Measurements from ENCODE around the gene CARD6. TPM values are rescaled to one million over a fixed set of nuclear protein-coding genes. Genes with fewer than 3 reads are reported as not detected.
"Not testable (repeated sequence)": the region's sequence is repeated elsewhere in the genome, so short reads cannot be mapped to it uniquely, and the experiment has no call there.

Gene CARD6
- total RNA-seq, 1 donor from 2014 or later: 6.1 TPM

DNA sequence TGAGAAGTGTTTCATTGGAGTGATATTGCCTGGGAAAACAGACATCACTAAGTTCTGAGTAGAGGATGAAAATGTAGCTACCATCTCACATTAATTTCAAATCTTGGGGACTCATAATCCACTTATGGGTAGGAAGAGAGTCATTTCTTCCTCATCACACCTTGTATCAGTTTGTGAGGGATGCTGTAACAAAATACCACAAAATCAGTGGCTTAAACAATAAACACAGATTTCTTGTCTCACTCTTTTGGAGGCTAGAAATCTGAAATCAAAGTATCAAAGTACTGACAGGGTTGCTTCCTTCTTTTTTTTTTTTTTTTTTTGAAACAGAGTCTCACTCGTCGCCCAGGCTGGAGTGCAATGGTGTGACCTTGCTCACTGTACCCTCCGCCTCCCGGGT is 3.4 kb downstream of the CARD6 start:
- FAIRE-seq (no peak), DNase-seq (ENCODE audit: low read depth) (no peak)
- Histone ChIP-seq H3K36me3 (ENCODE audit: control insufficient read depth, insufficient read depth, low read length) (peaks cover 1% of the 10 kb centered on the region), H3K27me3 (ENCODE audit: control insufficient read depth, insufficient read depth, low read length) (no peaks in the 10 kb centered on the region), H3K4me3 (ENCODE audit: low read depth, low read length) (no peak overlapping the region)
- TF ChIP-seq, protein P1, sequence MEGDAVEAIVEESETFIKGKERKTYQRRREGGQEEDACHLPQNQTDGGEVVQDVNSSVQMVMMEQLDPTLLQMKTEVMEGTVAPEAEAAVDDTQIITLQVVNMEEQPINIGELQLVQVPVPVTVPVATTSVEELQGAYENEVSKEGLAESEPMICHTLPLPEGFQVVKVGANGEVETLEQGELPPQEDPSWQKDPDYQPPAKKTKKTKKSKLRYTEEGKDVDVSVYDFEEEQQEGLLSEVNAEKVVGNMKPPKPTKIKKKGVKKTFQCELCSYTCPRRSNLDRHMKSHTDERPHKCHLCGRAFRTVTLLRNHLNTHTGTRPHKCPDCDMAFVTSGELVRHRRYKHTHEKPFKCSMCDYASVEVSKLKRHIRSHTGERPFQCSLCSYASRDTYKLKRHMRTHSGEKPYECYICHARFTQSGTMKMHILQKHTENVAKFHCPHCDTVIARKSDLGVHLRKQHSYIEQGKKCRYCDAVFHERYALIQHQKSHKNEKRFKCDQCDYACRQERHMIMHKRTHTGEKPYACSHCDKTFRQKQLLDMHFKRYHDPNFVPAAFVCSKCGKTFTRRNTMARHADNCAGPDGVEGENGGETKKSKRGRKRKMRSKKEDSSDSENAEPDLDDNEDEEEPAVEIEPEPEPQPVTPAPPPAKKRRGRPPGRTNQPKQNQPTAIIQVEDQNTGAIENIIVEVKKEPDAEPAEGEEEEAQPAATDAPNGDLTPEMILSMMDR (IDR thresholded peaks at IDR 0.05; ENCODE audit: insufficient read depth, low read length, severe bottlenecking): no peak

GRCh38 chr5:40846371-40846770 is 5.2 kb downstream of the CARD6 start:
- no peak overlapping the region for H3K4me3 ChIP-seq (ENCODE audit: low read depth, low read length)
- no peak for DNase-seq (ENCODE audit: low read depth)
- FAIRE-seq: no peak
- TF ChIP-seq, protein P1 (IDR thresholded peaks at IDR 0.05; ENCODE audit: insufficient read depth, low read length, severe bottlenecking): no peak
- peaks cover 1% of the 10 kb centered on the region for H3K36me3 ChIP-seq (ENCODE audit: control insufficient read depth, insufficient read depth, low read length)
- no peaks in the 10 kb centered on the region for H3K27me3 ChIP-seq (ENCODE audit: control insufficient read depth, insufficient read depth, low read length)

GRCh38 chr5:40847525-40847924 is 6.4 kb downstream of the CARD6 start:
- Histone ChIP-seq H3K27me3 (ENCODE audit: control insufficient read depth, insufficient read depth, low read length) (no peaks in the 10 kb centered on the region), H3K36me3 (ENCODE audit: control insufficient read depth, insufficient read depth, low read length) (peaks cover 3% of the 10 kb centered on the region), H3K4me3 (ENCODE audit: low read depth, low read length) (no peak overlapping the region)
- TF ChIP-seq, protein P1 (IDR thresholded peaks at IDR 0.05; ENCODE audit: insufficient read depth, low read length, severe bottlenecking): no peak
- no peak for DNase-seq (ENCODE audit: low read depth)
- no peak for FAIRE-seq

DNA sequence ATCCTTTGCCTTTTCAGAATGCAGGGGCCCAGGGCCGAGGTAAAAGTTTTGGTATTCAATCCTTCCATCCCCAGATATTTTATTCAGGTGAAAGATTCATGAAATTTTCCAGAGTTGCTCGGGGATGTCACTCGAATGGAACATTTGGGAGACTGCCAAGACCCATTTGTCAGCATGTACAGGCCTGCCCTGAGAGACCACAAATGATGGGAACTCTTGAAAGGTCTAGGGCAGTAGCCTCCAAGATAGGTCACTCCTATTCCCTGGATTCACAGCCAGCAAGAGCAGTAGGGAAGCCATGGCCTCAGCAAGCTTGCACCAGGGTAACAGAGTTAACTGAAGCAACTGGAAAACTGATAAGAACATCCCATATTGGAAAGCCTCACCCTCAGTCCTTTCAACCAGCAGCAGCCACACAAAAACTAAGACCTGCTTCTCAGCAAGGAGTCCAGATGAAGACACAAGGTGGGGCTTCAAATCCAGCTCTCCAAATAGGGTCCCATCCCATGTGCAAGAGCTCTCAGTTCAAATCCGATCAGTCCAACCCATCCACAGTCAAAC is 12.5 kb downstream of the CARD6 start:
- peak; percentile 60 for FAIRE-seq
- Histone ChIP-seq H3K36me3 (ENCODE audit: control insufficient read depth, insufficient read depth, low read length) (peaks cover 2% of the 10 kb centered on the region), H3K4me3 (ENCODE audit: low read depth, low read length) (no peak overlapping the region), H3K27me3 (ENCODE audit: control insufficient read depth, insufficient read depth, low read length) (no peaks in the 10 kb centered on the region)
- TF ChIP-seq, protein P1 (IDR thresholded peaks at IDR 0.05; ENCODE audit: insufficient read depth, low read length, severe bottlenecking): no peak
- peak; percentile 33 for DNase-seq (ENCODE audit: low read depth)

DNA sequence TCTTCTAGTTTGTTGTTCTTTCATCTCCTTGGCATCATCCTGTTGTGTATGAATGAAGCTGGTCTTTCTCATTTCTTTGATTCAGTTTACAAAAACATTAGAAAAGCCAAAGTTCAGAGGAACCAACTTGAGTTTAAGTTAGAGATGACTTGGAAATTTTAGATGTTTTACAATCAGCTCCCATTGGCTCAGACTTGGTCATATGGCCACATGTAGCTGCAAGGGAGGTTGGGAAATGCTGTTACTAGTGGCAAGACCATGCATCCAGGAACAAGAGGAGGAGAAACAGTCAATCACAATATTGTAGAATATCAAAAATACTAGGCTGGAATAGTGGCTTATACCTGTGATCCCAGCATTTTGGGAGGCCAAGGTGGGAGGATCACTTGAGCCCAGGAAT is 19.5 kb downstream of the CARD6 start:
- Histone ChIP-seq H3K4me3 (ENCODE audit: low read depth, low read length) (no peak overlapping the region), H3K27me3 (ENCODE audit: control insufficient read depth, insufficient read depth, low read length) (no peaks in the 10 kb centered on the region), H3K36me3 (ENCODE audit: control insufficient read depth, insufficient read depth, low read length) (no peaks in the 10 kb centered on the region)
- DNase-seq (ENCODE audit: low read depth) (no peak), FAIRE-seq (no peak)
- TF ChIP-seq, protein P1 (IDR thresholded peaks at IDR 0.05; ENCODE audit: insufficient read depth, low read length, severe bottlenecking): no peak

DNA sequence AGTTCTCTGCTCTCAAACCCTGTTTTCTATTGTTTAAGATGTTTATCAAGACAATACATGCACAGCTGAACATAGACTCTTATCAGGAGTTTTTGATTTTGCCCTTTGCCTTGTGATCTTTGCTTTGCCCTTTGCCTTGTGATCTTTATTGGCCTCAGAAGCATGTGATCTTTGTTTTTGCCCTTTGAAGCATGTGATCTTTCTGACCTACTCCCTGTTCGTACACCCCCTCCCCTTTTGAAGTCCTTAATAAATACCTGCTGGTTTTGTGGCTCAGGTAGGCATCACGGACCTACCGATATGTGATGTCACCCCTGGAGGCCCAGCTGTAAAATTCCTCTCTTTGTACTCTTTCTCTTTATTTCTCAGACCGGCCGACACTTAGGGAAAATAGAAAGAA is 23.8 kb downstream of the CARD6 start:
- H3K4me3 ChIP-seq (ENCODE audit: low read depth, low read length); H3K36me3 ChIP-seq (ENCODE audit: control insufficient read depth, insufficient read depth, low read length); H3K27me3 ChIP-seq (ENCODE audit: control insufficient read depth, insufficient read depth, low read length); DNase-seq (ENCODE audit: low read depth); FAIRE-seq: not testable (repeated sequence)
